ENCODE measurements around the gene NFS1.
A peak's percentile ranks its signal among the peaks of the same experiment; 100 is the strongest.
"Not testable (repeated sequence)": the region's sequence is repeated elsewhere in the genome, so short reads cannot be mapped to it uniquely, and the experiment has no call there.

Gene NFS1

GRCh38 chr20:35695245-35695749 is 3.9 kb downstream of the NFS1 start:
- no peak for DNase-seq (ENCODE audit: insufficient read length, low spot score)
- no peak for FAIRE-seq
- TF ChIP-seq CTCF (IDR thresholded peaks at IDR 0.05; ENCODE audit: insufficient read depth, missing control alignments): no peak

GRCh38 chr20:35690265-35690664 is 8.9 kb downstream of the NFS1 start:
- FAIRE-seq: no peak

GRCh38 chr20:35686872-35687271 is 12.3 kb downstream of the NFS1 start:
- peak; percentile 8 for TF ChIP-seq CTCF (IDR thresholded peaks at IDR 0.05; ENCODE audit: insufficient read depth, missing control alignments)
- DNase-seq (ENCODE audit: insufficient read length, low spot score); FAIRE-seq: not testable (repeated sequence)

More at GRCh38 chr20:35690265-35690664, 8.9 kb downstream of the NFS1 start:
- no peak for DNase-seq (ENCODE audit: insufficient read length, low spot score)
- no peak for TF ChIP-seq CTCF (IDR thresholded peaks at IDR 0.05; ENCODE audit: insufficient read depth, missing control alignments)

- DNase-seq (ENCODE audit: insufficient read length, low spot score); FAIRE-seq: not testable (repeated sequence)
Observed at GRCh38 chr20:35685368-35685767, 13.8 kb downstream of the NFS1 start.

GRCh38 chr20:35681960-35682359 is 17.2 kb downstream of the NFS1 start:
- TF ChIP-seq CTCF (IDR thresholded peaks at IDR 0.05; ENCODE audit: insufficient read depth, missing control alignments): no peak

GRCh38 chr20:35680452-35681183 is 18.5 kb downstream of the NFS1 start:
- FAIRE-seq (no peak), DNase-seq (ENCODE audit: insufficient read length, low spot score) (no peak)
- TF ChIP-seq CTCF (IDR thresholded peaks at IDR 0.05; ENCODE audit: insufficient read depth, missing control alignments): no peak

More at GRCh38 chr20:35681960-35682359, 17.2 kb downstream of the NFS1 start:
- no peak for DNase-seq (ENCODE audit: insufficient read length, low spot score)
- no peak for FAIRE-seq

- DNase-seq (ENCODE audit: insufficient read length, low spot score) (no peak), FAIRE-seq (no peak)
- no peak for TF ChIP-seq CTCF (IDR thresholded peaks at IDR 0.05; ENCODE audit: insufficient read depth, missing control alignments)
Observed at GRCh38 chr20:35674921-35675320, 24.2 kb downstream of the NFS1 start.

Data from D721Med (cell line).